Progenitor cell of endocrine pancreas (in vitro differentiated cells): Measurements from ENCODE around the gene IL34. TPM values are rescaled to one million over a fixed set of nuclear protein-coding genes. Genes with fewer than 3 reads are reported as not detected.

ENCODE experiments used
- DNase-seq: peaks from one replicate; pipeline ENCODE4 v3.0.0; 2021; ENCODE audit warnings: low spot score; ENCODE audit not compliant: unreplicated experiment
- H3K27ac Mint-ChIP-seq: 2 replicates; pipeline ENCODE4 v1.8.0; 2021; ENCODE audit warnings: mild to moderate bottlenecking, moderate library complexity, mixed read lengths
- H3K27me3 Mint-ChIP-seq: 2 replicates; pipeline ENCODE4 v1.8.0; 2021; ENCODE audit warnings: mixed read lengths
- H3K36me3 Mint-ChIP-seq: 2 replicates; pipeline ENCODE4 v1.8.0; 2022; ENCODE audit warnings: mixed read lengths; ENCODE audit not compliant: insufficient read depth
- H3K4me1 Mint-ChIP-seq: 2 replicates; pipeline ENCODE4 v1.8.0; 2021; ENCODE audit warnings: low read depth, mixed read lengths
- H3K4me3 Mint-ChIP-seq: 2 replicates; pipeline ENCODE4 v1.8.0; 2021; ENCODE audit warnings: low read depth, mild to moderate bottlenecking, moderate library complexity, mixed read lengths
- H3K9me3 Mint-ChIP-seq: 2 replicates; pipeline ENCODE4 v1.8.0; 2021; ENCODE audit warnings: low read depth, mixed read lengths
- total RNA-seq: library from RNA; stranded (reverse); gene quantifications from 2 replicates; pipeline ENCODE4 v1.2.1, GENCODE V29; 2021
- TF ChIP-seq, protein P1 (sequence below): fragments of 200-600 bp; sonication (generic); IDR thresholded peaks from one replicate; pipeline ENCODE4 v1.5.0; 2021; ENCODE audit warnings: antibody characterized with exemption, mild to moderate bottlenecking; ENCODE audit not compliant: unreplicated experiment

The IL34 gene
- total RNA-seq, 1 donor from 2014 or later: not detected

DNA sequence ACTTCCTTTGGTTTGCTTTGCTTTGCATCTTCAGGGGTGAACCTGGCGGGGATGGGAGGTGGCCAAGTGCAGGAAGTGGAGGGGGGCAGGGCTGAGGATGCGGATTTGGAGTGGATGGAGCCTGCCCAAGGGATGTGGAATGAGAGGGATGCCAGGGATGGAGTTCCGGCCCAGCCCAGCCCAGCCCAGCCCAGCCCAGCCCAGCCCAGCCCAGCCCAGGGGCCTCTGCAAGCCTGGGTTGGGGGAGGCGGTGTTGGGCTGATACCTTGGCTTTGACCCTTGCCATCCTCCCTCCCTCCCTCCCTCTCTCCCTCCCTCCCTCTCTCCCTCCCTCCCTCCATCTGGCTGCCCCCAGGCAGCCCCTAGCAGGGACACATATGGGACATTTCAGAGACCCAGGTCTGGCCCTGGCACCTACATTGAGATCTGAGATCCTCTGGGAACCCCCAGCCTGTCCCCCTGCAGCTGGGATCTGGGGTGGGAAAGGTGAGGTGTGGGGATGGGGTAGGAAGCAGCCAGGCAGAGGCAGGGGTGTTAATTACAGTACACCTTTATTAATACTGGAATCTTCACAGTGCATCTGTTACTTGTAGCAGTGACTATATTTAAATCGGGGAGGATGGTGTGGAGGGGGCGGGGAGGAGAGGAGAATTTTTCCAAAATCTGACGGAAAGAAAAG, 14.5 kb downstream of the IL34 start:
- Mint-ChIP-seq H3K9me3 (no peaks in the 10 kb centered on the region), H3K4me3 (no peak overlapping the region), H3K4me1 (peaks cover 2% of the 10 kb centered on the region), H3K27me3 (no peaks in the 10 kb centered on the region), H3K27ac (no peak overlapping the region), H3K36me3 (peaks cover 3% of the 10 kb centered on the region)
- DNase-seq: no peak
- TF ChIP-seq, protein P1, sequence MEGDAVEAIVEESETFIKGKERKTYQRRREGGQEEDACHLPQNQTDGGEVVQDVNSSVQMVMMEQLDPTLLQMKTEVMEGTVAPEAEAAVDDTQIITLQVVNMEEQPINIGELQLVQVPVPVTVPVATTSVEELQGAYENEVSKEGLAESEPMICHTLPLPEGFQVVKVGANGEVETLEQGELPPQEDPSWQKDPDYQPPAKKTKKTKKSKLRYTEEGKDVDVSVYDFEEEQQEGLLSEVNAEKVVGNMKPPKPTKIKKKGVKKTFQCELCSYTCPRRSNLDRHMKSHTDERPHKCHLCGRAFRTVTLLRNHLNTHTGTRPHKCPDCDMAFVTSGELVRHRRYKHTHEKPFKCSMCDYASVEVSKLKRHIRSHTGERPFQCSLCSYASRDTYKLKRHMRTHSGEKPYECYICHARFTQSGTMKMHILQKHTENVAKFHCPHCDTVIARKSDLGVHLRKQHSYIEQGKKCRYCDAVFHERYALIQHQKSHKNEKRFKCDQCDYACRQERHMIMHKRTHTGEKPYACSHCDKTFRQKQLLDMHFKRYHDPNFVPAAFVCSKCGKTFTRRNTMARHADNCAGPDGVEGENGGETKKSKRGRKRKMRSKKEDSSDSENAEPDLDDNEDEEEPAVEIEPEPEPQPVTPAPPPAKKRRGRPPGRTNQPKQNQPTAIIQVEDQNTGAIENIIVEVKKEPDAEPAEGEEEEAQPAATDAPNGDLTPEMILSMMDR: no peak

DNA sequence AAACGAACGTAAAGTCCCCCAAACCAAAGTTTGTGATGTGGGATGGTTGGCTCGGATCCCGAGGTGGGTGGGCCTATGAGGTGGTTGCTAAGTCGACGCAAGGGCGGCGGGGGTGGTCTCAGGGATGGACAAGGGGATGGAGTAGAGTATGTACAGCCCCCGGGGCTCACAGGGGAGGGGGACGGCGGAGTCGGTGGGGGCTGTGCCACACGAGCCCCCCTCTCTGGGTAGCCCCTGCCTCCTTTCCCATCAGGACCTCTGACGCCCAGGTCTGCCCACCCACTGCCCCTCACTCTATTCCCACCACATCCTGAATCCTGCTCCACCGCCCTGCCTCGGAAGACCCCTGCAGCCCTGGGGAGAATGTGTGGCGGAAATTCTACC, 15.2 kb downstream of the IL34 start:
- H3K4me1 Mint-ChIP-seq: peaks cover 2% of the 10 kb centered on the region
- H3K36me3 Mint-ChIP-seq: peaks cover 10% of the 10 kb centered on the region
- H3K9me3 Mint-ChIP-seq: no peaks in the 10 kb centered on the region
- H3K27ac Mint-ChIP-seq: no peak overlapping the region
- no peaks in the 10 kb centered on the region for H3K27me3 Mint-ChIP-seq
- no peak overlapping the region for H3K4me3 Mint-ChIP-seq
- TF ChIP-seq, protein P1: no peak
- no peak for DNase-seq

DNA sequence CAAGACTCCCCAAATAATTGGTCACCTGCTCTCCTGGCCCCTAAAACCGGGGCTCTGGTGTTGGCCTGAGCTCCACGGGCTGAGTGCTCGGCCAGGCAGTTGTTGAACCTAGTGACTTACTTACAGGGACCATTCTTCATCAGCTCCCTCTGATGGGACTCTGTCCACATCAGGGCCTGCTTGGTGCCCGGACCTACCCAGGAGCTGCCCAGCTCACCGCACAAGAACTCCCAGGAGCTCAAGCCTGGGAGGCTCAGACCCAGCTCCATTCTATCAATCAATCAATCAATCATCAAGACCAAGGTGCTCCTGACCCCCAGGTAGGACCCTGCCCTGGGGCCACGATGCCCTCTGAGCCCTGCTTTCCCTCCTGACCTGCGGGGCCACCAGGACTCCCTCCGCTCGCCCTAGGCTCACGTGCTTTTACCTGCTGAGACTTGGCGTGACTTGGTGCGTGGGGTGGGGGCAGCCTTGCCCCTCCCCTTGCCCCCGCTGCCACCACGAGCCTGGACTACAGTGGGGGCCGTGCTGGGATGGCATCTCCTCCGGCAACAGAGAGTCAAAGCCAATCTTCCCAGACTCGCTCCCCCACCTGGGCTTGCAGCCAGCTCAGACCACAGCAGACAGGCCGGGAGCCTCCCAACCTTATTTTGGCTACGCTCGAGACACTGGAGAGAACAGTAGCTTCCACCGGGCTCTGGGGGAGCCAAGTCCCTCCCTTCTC, 15.7 kb downstream of the IL34 start:
- Mint-ChIP-seq H3K4me3 (no peak overlapping the region), H3K9me3 (no peaks in the 10 kb centered on the region)
- no peak for DNase-seq

DNA sequence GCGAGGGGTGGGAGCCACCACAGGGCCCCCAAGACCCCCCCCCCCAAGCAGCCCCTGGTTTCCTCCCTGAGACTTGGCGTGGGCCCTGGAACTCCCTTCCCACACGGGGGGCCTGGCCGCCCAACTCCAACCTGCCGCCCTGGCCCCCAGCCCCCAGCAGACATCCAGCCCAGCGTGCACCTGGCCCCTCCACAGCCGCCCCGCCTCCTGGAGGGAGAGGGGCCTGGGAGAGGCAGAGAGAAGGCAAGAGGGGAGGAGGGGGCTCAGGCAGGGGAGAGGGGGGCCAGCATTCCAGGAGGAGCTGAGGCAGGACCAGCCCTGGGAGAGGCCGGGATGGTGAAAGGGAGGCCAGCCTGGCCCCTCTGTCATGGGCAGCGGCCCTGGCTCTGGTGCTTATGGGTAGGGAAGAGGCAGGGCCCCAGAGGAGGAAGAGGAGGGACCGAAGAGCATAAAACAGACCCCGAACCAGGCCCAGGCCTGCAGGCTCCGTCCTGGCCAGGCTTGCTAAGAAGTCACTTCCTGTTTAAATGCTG, 16.7 kb downstream of the IL34 start:
- Mint-ChIP-seq H3K27me3 (no peaks in the 10 kb centered on the region), H3K27ac (no peak overlapping the region), H3K9me3 (no peaks in the 10 kb centered on the region), H3K4me3 (no peak overlapping the region), H3K36me3 (peaks cover 20% of the 10 kb centered on the region), H3K4me1 (no peaks in the 10 kb centered on the region)
- TF ChIP-seq, protein P1: no peak
- DNase-seq: no peak

More for the DNA sequence above, 15.7 kb downstream of the IL34 start:
- H3K27ac Mint-ChIP-seq: no peak overlapping the region
- TF ChIP-seq, protein P1: no peak
- H3K36me3 Mint-ChIP-seq: peaks cover 13% of the 10 kb centered on the region
- no peaks in the 10 kb centered on the region for H3K27me3 Mint-ChIP-seq
- H3K4me1 Mint-ChIP-seq: no peaks in the 10 kb centered on the region

DNA sequence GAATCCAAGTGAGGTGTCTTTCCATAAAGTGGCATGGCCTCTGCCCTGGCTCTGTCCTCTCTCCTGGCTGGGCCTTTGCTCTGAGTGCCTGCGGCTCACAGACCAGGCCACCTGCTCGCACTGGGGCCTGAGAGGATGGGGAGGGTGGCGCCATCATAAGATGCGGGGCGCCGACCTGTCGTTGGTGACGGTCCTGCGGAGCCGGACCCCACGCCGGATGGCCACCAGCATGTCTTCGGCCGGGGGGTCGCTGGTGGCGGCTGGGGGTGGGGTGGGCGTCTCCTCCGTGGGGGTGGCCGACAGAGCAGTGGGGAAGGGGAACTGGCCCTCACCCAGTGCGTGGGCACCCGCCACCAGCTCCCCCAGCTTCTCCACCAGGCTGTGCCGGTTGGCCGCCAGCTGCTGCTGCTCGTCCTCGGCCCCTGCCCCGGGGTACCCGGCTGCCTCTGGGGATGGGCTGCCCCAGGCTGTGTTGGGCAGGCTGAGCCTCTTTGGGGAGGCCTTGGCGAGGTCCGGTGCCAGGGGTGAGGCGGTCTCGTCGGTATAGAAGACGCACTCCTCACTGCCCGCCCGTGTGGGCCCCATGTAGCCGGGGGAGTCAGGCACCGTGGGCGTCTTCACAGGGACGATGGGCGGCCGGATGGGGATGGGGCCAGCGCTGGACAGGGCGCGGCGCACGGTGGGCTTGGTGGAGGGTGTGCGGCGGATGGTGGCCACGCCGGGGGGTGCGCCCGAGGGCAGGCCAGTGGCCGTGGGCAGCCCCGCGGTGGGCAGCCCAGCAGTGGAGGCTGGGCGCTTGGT, 17.4 kb downstream of the IL34 start:
- H3K9me3 Mint-ChIP-seq: peaks cover 1% of the 10 kb centered on the region
- no peak overlapping the region for H3K27ac Mint-ChIP-seq
- no peak overlapping the region for H3K4me3 Mint-ChIP-seq
- H3K27me3 Mint-ChIP-seq: no peaks in the 10 kb centered on the region
- no peak for DNase-seq
- H3K36me3 Mint-ChIP-seq: peaks cover 26% of the 10 kb centered on the region
- TF ChIP-seq, protein P1: no peak
- H3K4me1 Mint-ChIP-seq: no peaks in the 10 kb centered on the region
